NCI-H82 treated with DMSO at 0.1 percent for 48 hours (cell line): Measurements from ENCODE around the gene AQP7.
"Not testable (repeated sequence)": the region's sequence is repeated elsewhere in the genome, so short reads cannot be mapped to it uniquely, and the experiment has no call there.

Experiments used
- DNase-seq: peaks from one replicate; lab custom pipeline; 2025; ENCODE audit not compliant: unreplicated experiment; lab: John Stamatoyannopoulos, UW

AQP7 gene

DNA sequence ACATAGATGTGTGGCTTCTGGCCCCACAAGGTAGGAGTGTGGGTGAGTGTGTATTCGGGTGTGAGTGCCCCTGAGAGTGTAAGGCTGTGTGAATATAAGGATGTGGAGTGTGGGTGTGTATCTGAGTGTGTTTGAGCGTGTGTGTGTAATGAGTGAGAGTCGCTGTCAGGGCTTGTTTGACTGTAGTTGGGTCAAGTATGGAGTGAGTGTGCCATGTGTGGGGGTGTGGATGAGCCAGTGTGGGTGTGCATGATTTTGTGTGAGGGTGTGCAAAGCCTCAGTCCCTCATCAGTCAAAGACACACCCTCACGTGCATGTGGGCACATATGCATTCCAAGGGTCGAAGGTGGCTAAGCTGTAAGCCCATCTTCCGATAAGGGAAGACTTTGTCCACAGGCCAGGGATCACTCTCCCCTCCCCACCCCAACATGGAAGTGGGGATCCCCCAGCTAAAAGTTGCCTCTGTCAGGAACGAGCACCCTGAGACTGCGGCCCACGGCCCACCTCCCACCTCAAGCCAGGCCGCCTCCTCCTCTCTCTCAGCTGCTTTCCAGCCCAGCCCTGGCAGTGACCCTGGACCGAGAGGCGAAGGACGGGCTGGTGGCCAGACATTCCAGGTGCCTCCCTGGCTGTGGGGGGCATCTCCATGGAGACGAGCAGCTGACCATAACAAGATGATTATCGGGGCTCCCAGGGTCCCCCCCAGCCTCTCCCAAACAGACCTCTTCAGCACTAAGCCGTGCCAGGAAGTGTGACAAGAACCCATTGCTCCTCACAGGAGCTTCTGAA is 32.1 kb upstream of the AQP7 start:
- no peak for DNase-seq

DNA sequence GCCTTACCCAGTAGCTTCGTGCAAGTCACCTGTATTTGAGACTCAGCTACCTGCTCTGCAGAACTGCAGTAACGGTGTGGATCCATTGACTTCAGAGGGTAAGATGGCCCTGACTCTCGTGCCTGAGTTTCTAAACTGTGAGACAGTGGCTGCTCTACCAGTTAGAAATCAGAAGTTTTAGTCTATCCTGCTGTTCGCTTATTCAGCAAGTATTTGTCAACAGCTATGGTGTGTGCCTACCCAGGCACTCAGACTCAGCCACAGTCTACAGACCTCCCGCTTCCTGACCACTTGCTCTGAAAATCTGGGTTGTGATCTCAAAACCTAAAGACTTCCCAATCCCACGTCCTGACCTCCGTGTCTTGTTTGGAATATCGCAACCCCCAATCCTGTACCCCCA is 31.5 kb upstream of the AQP7 start:
- DNase-seq, result no peak

DNA sequence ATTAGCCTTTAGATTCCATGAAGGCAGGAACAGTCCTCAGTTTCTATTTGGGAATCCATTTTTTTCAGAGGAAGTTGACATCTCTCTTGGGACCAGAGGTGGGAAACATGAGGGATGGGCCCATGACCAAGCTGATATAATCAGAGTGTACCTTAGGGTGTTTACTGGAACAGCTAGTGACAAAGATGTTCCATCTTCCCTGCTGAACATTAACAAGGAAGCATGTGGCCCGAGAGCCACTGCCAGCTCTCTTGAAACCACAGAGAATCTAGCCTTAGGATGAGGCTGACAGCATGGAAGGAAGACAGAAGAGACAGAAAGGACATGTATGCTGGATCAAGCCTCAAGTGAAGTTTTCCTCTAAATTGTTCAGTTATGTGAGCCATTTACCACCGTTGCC is 29.1 kb upstream of the AQP7 start:
- no peak for DNase-seq

- DNase-seq, result no peak
Observed at GRCh38 chr9:33430942-33431341, 28.6 kb upstream of the AQP7 start.

DNA sequence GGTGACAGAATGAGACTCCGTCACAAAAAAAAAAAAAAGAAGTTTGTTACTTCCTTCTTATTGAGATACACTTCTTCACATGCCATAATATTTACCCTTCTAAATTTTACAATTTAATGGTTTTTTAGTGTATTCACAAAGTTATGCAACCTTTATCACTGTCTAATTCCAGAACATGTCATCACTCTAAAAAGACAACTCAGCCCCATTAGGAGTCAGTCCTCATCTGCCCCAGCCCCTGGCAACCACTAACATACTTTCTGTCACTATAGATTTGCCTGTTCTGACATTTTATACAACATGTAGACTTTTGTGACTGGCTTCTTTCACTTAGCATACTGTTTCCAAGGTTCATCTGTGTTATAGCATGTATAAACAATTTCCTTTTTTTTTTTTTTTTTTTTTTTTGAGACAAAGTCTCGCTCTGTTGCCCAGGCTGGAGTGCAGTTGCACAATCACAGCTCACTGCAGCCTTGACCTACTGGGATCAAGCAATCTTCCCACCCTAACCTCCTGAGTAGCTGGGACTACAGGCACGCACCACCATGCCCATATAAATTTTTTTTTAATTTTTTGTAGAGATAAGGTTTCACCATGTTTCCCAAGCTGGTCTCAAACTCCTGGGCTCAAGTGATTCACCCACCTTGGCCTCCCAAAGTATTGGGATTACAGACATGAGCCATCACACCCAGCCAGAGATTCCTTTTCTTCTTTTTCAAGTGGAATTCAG is 27.1 kb upstream of the AQP7 start:
- DNase-seq, result no peak

- no peak for DNase-seq
Observed at GRCh38 chr9:33426843-33427293, 24.5 kb upstream of the AQP7 start.

DNA sequence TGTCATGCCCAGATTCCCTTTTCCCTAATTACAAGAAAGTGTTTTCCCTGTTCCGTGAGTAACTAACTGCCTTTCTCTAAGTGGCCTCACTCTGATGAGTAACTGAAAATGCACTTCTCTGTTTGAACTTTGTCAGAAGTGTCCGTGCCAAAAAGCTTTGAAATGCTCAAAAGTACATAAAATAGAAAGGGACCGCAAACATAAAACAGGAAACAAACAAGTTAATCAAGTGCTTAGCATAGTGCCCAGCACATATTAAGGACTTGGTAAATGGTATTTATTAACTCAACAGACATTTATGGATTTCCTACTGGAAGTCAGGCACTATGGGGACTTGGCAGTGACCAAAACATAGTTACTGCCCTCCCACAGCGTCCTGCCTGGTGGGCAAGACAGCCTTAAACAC is 22.8 kb upstream of the AQP7 start:
- DNase-seq, result no peak

- DNase-seq, result not testable (repeated sequence)
Observed at GRCh38 chr9:33424492-33424891, 22.1 kb upstream of the AQP7 start.

DNA sequence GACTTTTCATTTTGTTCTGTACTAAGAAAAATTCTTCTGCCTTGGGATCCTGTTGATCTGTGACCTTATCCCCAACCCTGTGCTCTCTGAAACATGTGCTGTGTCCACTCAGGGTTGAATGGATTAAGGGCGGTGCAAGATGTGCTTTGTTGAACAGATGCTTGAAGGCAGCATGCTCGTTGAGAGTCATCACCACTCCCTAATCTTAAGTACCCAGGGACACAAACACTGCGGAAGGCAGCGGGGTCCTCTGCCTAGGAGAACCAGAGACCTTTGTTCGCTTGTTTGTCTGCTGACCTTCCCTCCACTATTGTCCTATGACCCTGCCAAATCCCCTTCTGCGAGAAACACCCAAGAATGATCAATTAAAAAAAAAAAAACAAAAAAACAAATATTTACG is 21.7 kb upstream of the AQP7 start:
- not testable (repeated sequence) for DNase-seq

GRCh38 chr9:33419708-33420303 is 17.4 kb upstream of the AQP7 start:
- DNase-seq, result no peak

DNA sequence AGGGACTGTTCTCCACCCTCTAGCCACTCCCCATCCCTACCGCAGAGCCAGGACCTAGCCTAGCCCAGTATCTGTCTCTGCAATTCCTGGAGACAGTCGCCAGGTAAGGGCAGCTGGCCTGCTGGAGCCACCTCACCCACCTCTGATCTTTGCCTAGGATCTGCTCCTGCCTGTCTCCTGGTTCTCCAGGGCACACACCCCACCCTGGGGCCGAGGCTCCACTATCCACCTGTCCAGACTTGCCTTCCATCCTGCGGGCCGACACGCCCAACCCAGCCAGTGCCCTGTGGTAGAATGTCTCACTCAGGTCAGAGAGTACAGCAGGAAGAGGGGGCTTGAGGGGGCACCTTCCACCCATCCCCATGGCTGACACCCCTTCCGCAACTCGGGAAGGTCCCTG is 15.7 kb upstream of the AQP7 start:
- no peak for DNase-seq

DNA sequence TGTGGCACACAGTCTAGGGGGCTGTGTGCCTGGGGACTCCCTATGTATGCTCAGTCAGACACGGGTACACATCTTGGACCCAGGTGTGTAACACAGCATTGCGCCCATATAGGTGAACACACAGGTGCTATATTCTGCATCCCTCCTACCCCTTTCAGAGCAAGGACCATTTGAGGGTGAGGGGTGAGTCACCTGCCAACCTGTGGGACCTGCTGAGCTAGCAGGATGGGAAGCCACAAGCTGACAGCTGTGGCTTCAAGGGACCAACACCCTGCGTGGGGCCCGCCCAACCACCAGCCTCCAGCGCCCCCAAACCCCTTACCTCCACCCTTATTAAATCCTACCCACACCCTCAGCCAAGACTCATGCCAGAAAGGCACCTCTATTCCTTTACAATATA is 14.6 kb upstream of the AQP7 start:
- DNase-seq, result no peak

DNA sequence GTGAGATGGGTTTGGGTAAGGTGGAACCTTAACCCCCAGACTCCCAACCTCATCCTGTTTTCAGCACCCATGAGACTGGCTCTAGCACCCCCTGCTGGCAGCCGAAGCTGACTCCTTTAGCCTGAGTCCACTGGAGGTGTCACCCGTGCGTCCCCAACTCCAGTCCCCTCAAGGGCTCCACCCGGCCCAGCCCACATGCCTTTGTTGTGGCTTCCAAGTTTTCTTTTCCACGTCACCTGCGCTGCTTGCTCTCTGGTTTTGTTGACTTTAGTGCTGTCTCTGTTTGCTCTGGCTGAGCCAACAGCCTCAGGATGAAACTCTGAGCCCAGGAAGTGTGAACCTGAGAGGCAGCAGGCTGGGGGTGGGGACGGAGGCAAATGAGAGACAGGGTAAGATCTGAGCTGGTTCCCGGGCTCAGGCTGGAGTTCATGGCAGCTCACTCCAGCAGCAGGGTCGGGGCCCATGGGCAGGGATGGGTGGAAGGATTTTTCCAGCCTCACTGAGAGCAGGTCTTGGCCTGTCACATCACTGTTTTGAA is 13.2 kb upstream of the AQP7 start:
- no peak for DNase-seq

GRCh38 chr9:33414889-33415500 is 12.6 kb upstream of the AQP7 start:
- DNase-seq, result no peak

- DNase-seq, result no peak
Observed at GRCh38 chr9:33414268-33414667, 11.9 kb upstream of the AQP7 start.

DNA sequence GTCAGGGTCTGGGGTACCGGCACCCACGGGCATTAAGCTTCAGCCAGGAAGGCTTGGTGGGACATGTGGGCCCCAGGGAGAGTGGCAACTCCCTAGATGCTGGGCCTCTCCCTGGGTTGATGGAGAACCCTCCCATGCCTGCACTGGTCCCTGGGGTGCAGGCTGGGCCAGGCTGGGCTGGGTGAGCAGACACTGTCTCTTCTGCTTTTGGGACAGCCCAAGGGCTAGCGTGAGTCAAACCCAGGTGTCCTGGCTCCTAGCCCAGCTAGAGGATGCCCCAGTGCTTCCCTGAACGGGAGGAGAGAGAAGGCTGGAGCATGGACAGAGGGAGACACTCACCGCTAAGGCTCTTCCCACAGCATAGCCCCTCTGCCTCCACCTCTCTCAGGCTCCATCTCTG is 5.7 kb upstream of the AQP7 start:
- DNase-seq, result no peak

DNA sequence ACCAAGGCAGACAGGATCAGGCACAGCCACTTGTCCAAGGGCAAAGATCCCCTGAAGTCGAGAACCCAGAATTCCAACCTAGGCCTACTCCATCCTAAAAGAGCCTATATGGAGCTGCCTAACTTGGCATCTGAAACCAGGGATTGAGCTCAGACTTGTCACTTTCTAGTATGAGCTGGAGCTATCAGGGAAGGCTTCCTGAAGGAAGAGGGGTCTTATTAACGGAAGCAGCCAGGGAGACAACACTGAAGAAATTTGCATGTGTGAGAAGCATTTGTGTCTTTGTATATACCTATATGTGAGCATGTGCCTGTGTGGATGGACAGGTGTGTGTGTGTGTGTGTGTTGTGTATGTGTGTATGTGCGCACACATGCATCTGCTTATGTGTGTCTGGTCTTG is 4.7 kb upstream of the AQP7 start:
- no peak for DNase-seq

DNA sequence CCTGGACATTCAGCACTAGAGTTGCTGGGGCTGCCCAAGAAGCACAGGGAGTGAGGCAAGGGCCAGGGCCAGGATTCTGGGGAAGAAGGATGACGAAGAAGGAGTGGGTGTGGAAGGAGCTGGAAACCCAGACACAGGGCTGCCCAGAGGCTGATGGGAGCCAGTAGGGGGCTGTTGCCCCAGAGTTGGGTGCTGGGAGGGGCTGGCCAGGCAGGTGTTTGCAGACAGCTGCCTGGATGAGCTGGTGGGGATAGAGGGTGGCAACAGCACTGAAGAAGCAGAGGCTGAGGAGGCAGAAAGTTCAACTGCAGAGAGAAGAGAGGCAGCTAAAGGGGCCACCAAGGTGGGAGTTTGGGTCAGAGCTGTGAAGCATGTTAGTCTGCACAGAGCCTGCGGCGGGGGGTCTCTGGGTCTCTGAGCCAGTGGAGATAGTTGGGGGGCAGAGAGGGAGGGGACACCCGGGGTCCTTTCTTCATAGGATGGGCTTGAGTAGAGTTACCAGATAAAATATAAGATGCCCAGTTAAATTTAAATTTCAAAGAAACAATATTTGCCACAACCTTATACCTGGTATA is 2.5 kb upstream of the AQP7 start:
- DNase-seq, result no peak

GRCh38 chr9:33403941-33404787 is 1.8 kb upstream of the AQP7 start:
- no peak for DNase-seq

DNA sequence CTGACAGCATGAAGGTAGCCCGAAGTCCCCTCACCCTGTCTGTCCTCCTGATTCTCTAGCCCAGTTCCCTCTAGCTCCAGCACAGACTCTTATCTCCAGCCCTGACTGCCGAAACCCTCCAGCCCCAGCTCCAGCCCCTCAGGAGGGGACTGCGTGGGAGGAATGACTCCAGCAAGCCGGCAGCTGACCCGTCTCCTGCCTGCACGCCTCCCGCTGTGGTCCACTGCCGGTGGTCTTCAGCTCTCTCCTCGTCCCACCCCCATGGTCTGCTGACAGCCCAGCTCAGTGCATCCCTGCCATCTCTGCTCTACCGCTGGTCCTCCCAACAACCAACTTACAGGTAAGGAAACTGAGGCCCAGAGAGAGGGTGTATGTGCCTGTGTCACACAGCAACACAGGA is 559 bp downstream of the AQP7 start:
- DNase-seq, result not testable (repeated sequence)
